IgD-negative memory B cell (primary cell): ENCODE results near the gene SRC. TPM values are rescaled to one million over a fixed set of nuclear protein-coding genes. Genes with fewer than 3 reads are reported as not detected.

ENCODE experiments used
- H3K27ac Mint-ChIP-seq, 3 donors: one replicate each; pipeline ENCODE4 v1.8.0; 2020 to 2022; ENCODE audit warnings: mild to moderate bottlenecking in 3 of 3, mixed read lengths in 3 of 3, moderate library complexity in 1 of 3
- H3K27me3 Mint-ChIP-seq: one replicate; pipeline ENCODE4 v1.8.0; 2021; ENCODE audit warnings: mixed read lengths
- H3K36me3 Mint-ChIP-seq: one replicate; pipeline ENCODE4 v1.8.0; 2020; ENCODE audit warnings: mild to moderate bottlenecking, mixed read lengths
- H3K4me1 Mint-ChIP-seq, 3 donors: one replicate each; pipeline ENCODE4 v1.8.0; 2020 to 2022; ENCODE audit warnings: mixed read lengths in 3 of 3, mild to moderate bottlenecking in 1 of 3
- H3K4me3 Mint-ChIP-seq, 4 donors: one replicate each; pipeline ENCODE4 v1.8.0; 2020 to 2022; ENCODE audit warnings: mild to moderate bottlenecking in 4 of 4, mixed read lengths in 4 of 4, moderate library complexity in 3 of 4
- H3K9me3 Mint-ChIP-seq, 3 donors: one replicate each; pipeline ENCODE4 v1.8.0; 2020 to 2021; ENCODE audit warnings: mixed read lengths in 3 of 3, mild to moderate bottlenecking in 1 of 3
- polyA plus RNA-seq: library from polyadenylated mRNA; unstranded; fragments of 300-500 nt; fragmentation: Illumina TruSeq; gene quantifications from one replicate; pipeline ENCODE4 v1.2.3, GENCODE V29; 2021

Gene SRC
- polyA plus RNA-seq, 1 donor from 2014 or later = 2.3 TPM

GRCh38 chr20:37356961-37357371, 11.0 kb downstream of the SRC start:
- H3K36me3 Mint-ChIP-seq = peaks cover 3% of the 10 kb centered on the region
- H3K4me3 Mint-ChIP-seq = no peak overlapping the region
- peaks cover 0 to 7% (median 1%) of the 10 kb centered on the region in 3 donors for H3K4me1 Mint-ChIP-seq
- H3K27ac Mint-ChIP-seq = peak overlapping the region in 1 of 3 donors; percentile 57
- H3K27me3 Mint-ChIP-seq = no peaks in the 10 kb centered on the region
- no peaks in the 10 kb centered on the region for H3K9me3 Mint-ChIP-seq

- peaks cover 0 to 7% (median 1%) of the 10 kb centered on the region in 3 donors for H3K4me1 Mint-ChIP-seq
- H3K9me3 Mint-ChIP-seq = no peaks in the 10 kb centered on the region
- H3K27me3 Mint-ChIP-seq = no peaks in the 10 kb centered on the region
- peak overlapping the region in 1 of 3 donors; percentile 57 for H3K27ac Mint-ChIP-seq
- H3K4me3 Mint-ChIP-seq = peak overlapping the region in 1 of 4 donors; percentile 52
- H3K36me3 Mint-ChIP-seq = peaks cover 3% of the 10 kb centered on the region
Observed at GRCh38 chr20:37357481-37358365, 11.8 kb downstream of the SRC start.

GRCh38 chr20:37358366-37359150, 12.6 kb downstream of the SRC start:
- H3K4me1 Mint-ChIP-seq = peaks cover 0 to 7% (median 0%) of the 10 kb centered on the region in 3 donors
- peaks cover 3% of the 10 kb centered on the region for H3K36me3 Mint-ChIP-seq
- no peaks in the 10 kb centered on the region for H3K27me3 Mint-ChIP-seq
- no peak overlapping the region for H3K27ac Mint-ChIP-seq
- H3K9me3 Mint-ChIP-seq = no peaks in the 10 kb centered on the region
- peak overlapping the region in 1 of 4 donors; percentile 52 for H3K4me3 Mint-ChIP-seq

- Mint-ChIP-seq H3K9me3 (no peaks in the 10 kb centered on the region), H3K4me1 (peaks cover 0 to 7% (median 0%) of the 10 kb centered on the region in 3 donors), H3K36me3 (peaks cover 1% of the 10 kb centered on the region), H3K27ac (no peak overlapping the region), H3K27me3 (no peaks in the 10 kb centered on the region), H3K4me3 (no peak overlapping the region)
Observed at GRCh38 chr20:37359331-37359730, 13.4 kb downstream of the SRC start.

GRCh38 chr20:37359836-37360235, 13.9 kb downstream of the SRC start:
- H3K4me3 Mint-ChIP-seq = no peak overlapping the region
- H3K4me1 Mint-ChIP-seq = peaks cover 0 to 8% (median 0%) of the 10 kb centered on the region in 3 donors
- no peaks in the 10 kb centered on the region for H3K9me3 Mint-ChIP-seq
- peak overlapping the region in 1 of 3 donors; percentile 51 for H3K27ac Mint-ChIP-seq
- peaks cover 1% of the 10 kb centered on the region for H3K36me3 Mint-ChIP-seq
- no peaks in the 10 kb centered on the region for H3K27me3 Mint-ChIP-seq

GRCh38 chr20:37360391-37361115, 14.6 kb downstream of the SRC start:
- no peaks in the 10 kb centered on the region for H3K9me3 Mint-ChIP-seq
- no peaks in the 10 kb centered on the region for H3K27me3 Mint-ChIP-seq
- peak overlapping the region in 2 of 3 donors; percentile 12 to 51 for H3K27ac Mint-ChIP-seq
- H3K4me1 Mint-ChIP-seq = peaks cover under 1 to 14% (median 4%) of the 10 kb centered on the region in 3 donors
- peaks cover 1% of the 10 kb centered on the region for H3K36me3 Mint-ChIP-seq
- H3K4me3 Mint-ChIP-seq = no peak overlapping the region

- Mint-ChIP-seq H3K36me3 (peaks cover 1% of the 10 kb centered on the region), H3K9me3 (no peaks in the 10 kb centered on the region)
Observed at GRCh38 chr20:37361336-37361735, 15.4 kb downstream of the SRC start.

GRCh38 chr20:37362231-37362792, 16.4 kb downstream of the SRC start:
- Mint-ChIP-seq H3K4me1 (peaks cover 16 to 25% (median 16%) of the 10 kb centered on the region in 3 donors), H3K27ac (no peak overlapping the region), H3K9me3 (no peaks in the 10 kb centered on the region), H3K27me3 (no peaks in the 10 kb centered on the region), H3K4me3 (no peak overlapping the region), H3K36me3 (peaks cover 1% of the 10 kb centered on the region)

More at GRCh38 chr20:37361336-37361735, 15.4 kb downstream of the SRC start:
- no peaks in the 10 kb centered on the region for H3K27me3 Mint-ChIP-seq
- H3K4me3 Mint-ChIP-seq = no peak overlapping the region
- no peak overlapping the region for H3K27ac Mint-ChIP-seq
- peaks cover 9 to 17% (median 10%) of the 10 kb centered on the region in 3 donors for H3K4me1 Mint-ChIP-seq

- peak overlapping the region in 1 of 4 donors; percentile 17 for H3K4me3 Mint-ChIP-seq
- H3K27ac Mint-ChIP-seq = no peak overlapping the region
- H3K9me3 Mint-ChIP-seq = no peaks in the 10 kb centered on the region
- peaks cover 17 to 28% (median 20%) of the 10 kb centered on the region in 3 donors for H3K4me1 Mint-ChIP-seq
- H3K36me3 Mint-ChIP-seq = peaks cover 1% of the 10 kb centered on the region
- no peaks in the 10 kb centered on the region for H3K27me3 Mint-ChIP-seq
Observed at GRCh38 chr20:37362821-37363220, 16.9 kb downstream of the SRC start.

- peaks cover 18 to 29% (median 23%) of the 10 kb centered on the region in 3 donors for H3K4me1 Mint-ChIP-seq
- peaks cover 1% of the 10 kb centered on the region for H3K36me3 Mint-ChIP-seq
Observed at GRCh38 chr20:37363221-37364012, 17.5 kb downstream of the SRC start.

GRCh38 chr20:37364013-37364926, 18.3 kb downstream of the SRC start:
- H3K4me1 Mint-ChIP-seq = peaks cover 18 to 28% (median 25%) of the 10 kb centered on the region in 3 donors
- no peaks in the 10 kb centered on the region for H3K9me3 Mint-ChIP-seq
- H3K27ac Mint-ChIP-seq = peak overlapping the region in 1 of 3 donors; percentile 42
- peak overlapping the region in 2 of 4 donors; percentile 12 to 27 for H3K4me3 Mint-ChIP-seq
- no peaks in the 10 kb centered on the region for H3K27me3 Mint-ChIP-seq
- H3K36me3 Mint-ChIP-seq = peaks cover 3% of the 10 kb centered on the region

More at GRCh38 chr20:37363221-37364012, 17.5 kb downstream of the SRC start:
- no peaks in the 10 kb centered on the region for H3K27me3 Mint-ChIP-seq
- H3K9me3 Mint-ChIP-seq = no peaks in the 10 kb centered on the region
- peak overlapping the region in 2 of 4 donors; percentile 17 to 23 for H3K4me3 Mint-ChIP-seq
- H3K27ac Mint-ChIP-seq = no peak overlapping the region

- Mint-ChIP-seq H3K4me3 (peak overlapping the region in 1 of 4 donors; percentile 27), H3K27me3 (no peaks in the 10 kb centered on the region), H3K36me3 (peaks cover 3% of the 10 kb centered on the region), H3K4me1 (peaks cover 18 to 34% (median 25%) of the 10 kb centered on the region in 3 donors), H3K9me3 (no peaks in the 10 kb centered on the region), H3K27ac (peak overlapping the region in 1 of 3 donors; percentile 42)
Observed at GRCh38 chr20:37364927-37365272, 19.0 kb downstream of the SRC start.
